SK-N-SH (cell line): Measurements from ENCODE around the gene PTCD1. TPM values are rescaled to one million over a fixed set of nuclear protein-coding genes. Genes with fewer than 3 reads are reported as not detected.
A peak's percentile ranks its signal among the peaks of the same experiment; 100 is the strongest.
"Not testable (repeated sequence)": the region's sequence is repeated elsewhere in the genome, so short reads cannot be mapped to it uniquely, and the experiment has no call there.

Experiments
- CTCF ChIA-PET: fragments of 300-600, 350-600 bp; formaldehyde crosslinking; extraction: SDS; loops from one replicate; lab custom pipeline; 2021; lab: Yijun Ruan, JAX
- POLR2A ChIA-PET: fragments of 350-600 bp; sonication (Branson Sonifier 250); formaldehyde crosslinking; extraction: SDS; loops from one replicate; lab custom pipeline; 2020; ENCODE audit warnings: antibody characterized with exemption, inconsistent platforms; lab: Yijun Ruan, JAX
- DNase-seq: peaks from one replicate; pipeline ENCODE4 v3.0.0; 2012
- H2AFZ ChIP-seq: fragments of 200-600 bp; sonication (generic); 2 replicates; pipeline ENCODE4 v1.8.1; 2016; ENCODE audit warnings: antibody characterized with exemption, mild to moderate bottlenecking, low read depth
- H3F3A ChIP-seq: fragments of 200-600 bp; sonication (generic); replicated peaks from 2 replicates; pipeline ENCODE3; 2016; ENCODE audit warnings: antibody characterized with exemption, mild to moderate bottlenecking; ENCODE audit not compliant: insufficient read depth
- H3K27ac ChIP-seq, 2 experiments: fragments of 200-500 bp in 1 of 2; fragments of 200-600 bp in 1 of 2; sonication (Bioruptor generic) in 1 of 2; sonication (generic), shearing (Covaris generic) in 1 of 2; 2 replicates each; pipeline versions ENCODE4 v1.5.1 to v1.6.1; 2014 to 2016; ENCODE audit warnings: low read depth in 2 of 2, inconsistent platforms in 1 of 2, low read length in 1 of 2, mild to moderate bottlenecking in 1 of 2, mixed read lengths in 1 of 2
- H3K27me3 ChIP-seq: fragments of 200-600 bp; sonication (generic), shearing (Covaris generic); 2 replicates; pipeline ENCODE4 v1.6.1; 2016; ENCODE audit warnings: mixed run types; ENCODE audit not compliant: insufficient read depth
- H3K36me3 ChIP-seq, 2 experiments: fragments of 200-500 bp in 1 of 2; fragments of 200-600 bp in 1 of 2; sonication (Bioruptor generic) in 1 of 2; sonication (generic) in 1 of 2; replicated peaks in 1 of 2; 2 replicates each; pipeline versions ENCODE3 to v1.5.1; 2014 to 2016; ENCODE audit warnings: low read length in 1 of 2, mild to moderate bottlenecking in 1 of 2; ENCODE audit not compliant: insufficient read depth in 2 of 2, control insufficient read depth in 1 of 2
- H3K4me1 ChIP-seq, 2 experiments: fragments of 200-500 bp in 1 of 2; fragments of 200-600 bp in 1 of 2; sonication (Bioruptor generic) in 1 of 2; sonication (generic), shearing (Covaris generic) in 1 of 2; 2 replicates each; pipeline versions ENCODE4 v1.5.1 to v1.6.1; 2014 to 2016; ENCODE audit warnings: low read depth in 1 of 2, low read length in 1 of 2, mixed run types in 1 of 2; ENCODE audit not compliant: insufficient read depth in 2 of 2, control insufficient read depth in 1 of 2
- H3K4me2 ChIP-seq: fragments of 200-600 bp; sonication (generic), shearing (Covaris generic); 2 replicates; pipeline ENCODE4 v1.6.1; 2017; ENCODE audit warnings: mixed run types
- H3K4me3 ChIP-seq, 2 experiments: fragments of 200-500 bp in 1 of 2; fragments of 200-600 bp in 1 of 2; sonication (Bioruptor generic) in 1 of 2; sonication (generic), shearing (Covaris generic) in 1 of 2; 2 replicates each; pipeline versions ENCODE4 v1.5.1 to v1.8.1; 2014 to 2016; ENCODE audit warnings: low read depth in 2 of 2, inconsistent platforms in 1 of 2, low read length in 1 of 2, mild to moderate bottlenecking in 1 of 2, mixed read lengths in 1 of 2, moderate library complexity in 1 of 2
- H3K79me2 ChIP-seq: fragments of 200-600 bp; sonication (generic); 2 replicates; pipeline ENCODE4 v1.8.1; 2017; ENCODE audit warnings: mild to moderate bottlenecking; ENCODE audit not compliant: insufficient read depth
- H3K9ac ChIP-seq: fragments of 200-600 bp; sonication (generic); 2 replicates; pipeline ENCODE4 v1.6.1; 2017; ENCODE audit warnings: mixed run types
- H3K9me2 ChIP-seq: fragments of 200-600 bp; sonication (generic); 2 replicates; pipeline ENCODE4 v1.6.1; 2017; ENCODE audit warnings: mixed run types
- H3K9me3 ChIP-seq: fragments of 200-600 bp; sonication (generic); 2 replicates; pipeline ENCODE4 v1.6.1; 2017; ENCODE audit warnings: mixed run types, mild to moderate bottlenecking, moderate library complexity
- H4K20me1 ChIP-seq: fragments of 200-600 bp; sonication (generic); 2 replicates; pipeline ENCODE4 v1.6.1; 2017; ENCODE audit warnings: mild to moderate bottlenecking, mixed run types; ENCODE audit not compliant: insufficient read depth
- ELF1 ChIP-seq: IDR thresholded peaks from 2 replicates; pipeline ENCODE4 v1.4.0; 2012
- EP300 ChIP-seq, 2 experiments: IDR thresholded peaks; 2 replicates each; pipeline versions ENCODE4 v1.4.0 to v1.6.1; 2012; ENCODE audit warnings: borderline replicate concordance in 1 of 2, low read depth in 1 of 2, low read length in 1 of 2
- NRF1 ChIP-seq: IDR thresholded peaks from 2 replicates; pipeline ENCODE4 v1.6.1; 2012; ENCODE audit warnings: low read depth, mild to moderate bottlenecking, low read length
- TCF12 ChIP-seq: IDR thresholded peaks from 2 replicates; pipeline ENCODE4 v1.4.0; 2012
- ZBTB33 ChIP-seq: IDR thresholded peaks from 2 replicates; pipeline ENCODE4 v1.4.0; 2012; ENCODE audit warnings: low read depth, borderline replicate concordance
- WGBS: methylation state at CpG from one replicate; pipeline ENCODE4 v1.1.6; 2017; ENCODE audit warnings: low lambda C conversion rate; 5-methylcytosine and 5-hydroxymethylcytosine counted together
- polyA plus RNA-seq, 3 experiments: library from polyadenylated mRNA; depleted of rRNA; stranded (reverse); fragments of >200 nt; gene quantifications; 2 replicates each; pipeline ENCODE4 v1.2.3, GENCODE V29; 2012
- TF ChIP-seq, protein P1 (sequence below): fragments of 150-350 bp; IDR thresholded peaks from 2 replicates; pipeline ENCODE4 v1.6.1; 2016; ENCODE audit warnings: mild to moderate bottlenecking, low read depth, low read length

PTCD1 gene
- polyA plus RNA-seq, 1 of the 3 experiments (the other 2 are of a cell fraction), result 8.2 TPM

DNA sequence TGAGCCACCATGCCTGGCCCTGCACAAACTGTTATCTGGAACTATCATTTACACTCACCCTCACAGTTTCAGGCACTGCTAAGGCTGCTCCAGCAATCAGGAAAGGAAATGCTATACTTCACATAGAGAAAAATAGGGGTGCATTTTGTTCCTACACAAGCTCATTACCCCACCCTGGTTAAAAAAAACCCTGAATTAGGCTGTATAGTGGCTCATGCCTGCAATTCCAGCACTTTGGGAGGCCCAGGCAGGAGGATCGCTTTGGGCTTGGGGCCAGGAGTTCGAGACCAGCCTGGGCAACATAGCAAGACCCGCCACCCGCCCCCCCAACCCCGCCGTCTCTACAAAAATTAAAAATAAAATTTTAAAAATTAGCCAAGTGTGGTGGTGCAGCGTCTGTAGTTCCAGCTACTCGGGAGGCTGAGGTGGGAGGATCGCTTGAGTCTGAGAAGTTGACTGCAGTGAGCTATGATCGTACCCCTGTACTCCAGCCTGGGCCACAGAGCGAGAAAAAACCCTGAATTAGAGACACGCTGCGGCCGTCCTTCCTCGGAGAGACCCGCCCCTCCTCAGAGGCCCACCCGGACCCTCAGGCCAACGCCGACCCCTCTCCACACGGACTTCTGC lies 539 bp downstream of the PTCD1 start:
- H4K20me1 ChIP-seq, result peaks cover 11% of the 10 kb centered on the region
- DNase-seq, result no peak
- H3K27me3 ChIP-seq, result no peaks in the 10 kb centered on the region
- peaks cover 5 to 13% of the 10 kb centered on the region in 2 experiments; a peak in 1 of 4 replicates for H3K4me1 ChIP-seq
- no peaks in the 10 kb centered on the region for H3K9me3 ChIP-seq
- H2AFZ ChIP-seq, result peak overlapping the region; percentile 98
- peak overlapping the region; percentile 79 for H3K9ac ChIP-seq
- WGBS, result 2% methylated on average over 18 of the region's 20 CpGs
- ChIA-PET POLR2A (interaction anchor here (0.6 to 1.6 kb wide), 6 partner anchors 9 to 66 kb away, joined by 3 to 8 read pairs (median 5); partner anchors contain the start of genes BUD31, PDAP1 and ZKSCAN5), CTCF (interaction anchor here (0.9 kb wide), 1 partner anchor 72 kb away, joined by 3 read pairs; no protein-coding TSS in a partner anchor)
- H3K9me2 ChIP-seq, result no peaks in the 10 kb centered on the region
- H3F3A ChIP-seq, result peaks cover 3% of the 10 kb centered on the region
- no peak for TF ChIP-seq TCF12
- TF ChIP-seq EP300 (IDR thresholded peaks at IDR 0.05; ENCODE audit: borderline replicate concordance in 1 of 2, low read depth in 1 of 2, low read length in 1 of 2), result no peak
- TF ChIP-seq, protein P1, sequence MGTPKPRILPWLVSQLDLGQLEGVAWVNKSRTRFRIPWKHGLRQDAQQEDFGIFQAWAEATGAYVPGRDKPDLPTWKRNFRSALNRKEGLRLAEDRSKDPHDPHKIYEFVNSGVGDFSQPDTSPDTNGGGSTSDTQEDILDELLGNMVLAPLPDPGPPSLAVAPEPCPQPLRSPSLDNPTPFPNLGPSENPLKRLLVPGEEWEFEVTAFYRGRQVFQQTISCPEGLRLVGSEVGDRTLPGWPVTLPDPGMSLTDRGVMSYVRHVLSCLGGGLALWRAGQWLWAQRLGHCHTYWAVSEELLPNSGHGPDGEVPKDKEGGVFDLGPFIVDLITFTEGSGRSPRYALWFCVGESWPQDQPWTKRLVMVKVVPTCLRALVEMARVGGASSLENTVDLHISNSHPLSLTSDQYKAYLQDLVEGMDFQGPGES, result no peak
- no peak for TF ChIP-seq NRF1
- TF ChIP-seq ZBTB33, result peak; percentile 7; the same call in 1 of the 2 replicates
- no peak for TF ChIP-seq ELF1
- peak overlapping the region; percentile 56 to 83; a peak in 2 of 4 replicates for H3K27ac ChIP-seq
- peaks cover 69% of the 10 kb centered on the region for H3K79me2 ChIP-seq
- H3K36me3 ChIP-seq, result peaks cover 19 to 36% of the 10 kb centered on the region in 2 experiments
- H3K4me3 ChIP-seq, result peak overlapping the region; percentile 65 to 91
- H3K4me2 ChIP-seq, result peak overlapping the region; percentile 89

DNA sequence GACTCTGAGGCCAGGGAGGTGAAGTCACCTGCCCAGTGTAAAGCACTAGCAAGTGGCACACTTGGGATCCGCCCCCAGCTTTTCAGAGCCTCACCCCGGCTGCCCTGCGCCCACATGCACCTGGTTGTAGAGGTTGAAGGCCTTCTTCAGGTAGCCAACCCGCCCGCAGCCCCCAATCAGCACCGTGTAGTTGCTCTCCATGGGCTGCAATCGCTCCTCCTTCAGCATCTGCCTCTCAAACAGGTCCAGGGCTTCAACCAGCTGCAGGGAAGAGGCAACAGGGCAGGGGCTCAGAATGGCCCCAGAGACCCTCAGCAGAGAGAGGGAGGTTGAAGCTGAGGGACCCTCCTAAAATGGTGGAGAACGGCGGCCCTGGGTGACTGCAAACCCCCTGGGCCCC lies 5.4 kb downstream of the PTCD1 start:
- Histone ChIP-seq H3K79me2 (peaks cover 23% of the 10 kb centered on the region), H3K4me2 (no peak overlapping the region), H3K9me3 (no peaks in the 10 kb centered on the region), H3K4me1 (peaks cover 0 to 4% of the 10 kb centered on the region in 2 experiments; a peak in 1 of 4 replicates), H3K4me3 (no peak overlapping the region), H3K27me3 (no peaks in the 10 kb centered on the region), H2AFZ (no peak overlapping the region), H3K36me3 (peaks cover 37 to 40% of the 10 kb centered on the region in 2 experiments), H3K9me2 (no peaks in the 10 kb centered on the region), H3K9ac (no peak overlapping the region), H4K20me1 (no peaks in the 10 kb centered on the region), H3K27ac (no peak overlapping the region), H3F3A (no peaks in the 10 kb centered on the region)
- POLR2A ChIA-PET, result no interaction called here
- DNase-seq, result no peak
- WGBS, result 91% methylated on average over 9 of the region's 9 CpGs
- no peak for TF ChIP-seq TCF12
- CTCF ChIA-PET, result no interaction called here

DNA sequence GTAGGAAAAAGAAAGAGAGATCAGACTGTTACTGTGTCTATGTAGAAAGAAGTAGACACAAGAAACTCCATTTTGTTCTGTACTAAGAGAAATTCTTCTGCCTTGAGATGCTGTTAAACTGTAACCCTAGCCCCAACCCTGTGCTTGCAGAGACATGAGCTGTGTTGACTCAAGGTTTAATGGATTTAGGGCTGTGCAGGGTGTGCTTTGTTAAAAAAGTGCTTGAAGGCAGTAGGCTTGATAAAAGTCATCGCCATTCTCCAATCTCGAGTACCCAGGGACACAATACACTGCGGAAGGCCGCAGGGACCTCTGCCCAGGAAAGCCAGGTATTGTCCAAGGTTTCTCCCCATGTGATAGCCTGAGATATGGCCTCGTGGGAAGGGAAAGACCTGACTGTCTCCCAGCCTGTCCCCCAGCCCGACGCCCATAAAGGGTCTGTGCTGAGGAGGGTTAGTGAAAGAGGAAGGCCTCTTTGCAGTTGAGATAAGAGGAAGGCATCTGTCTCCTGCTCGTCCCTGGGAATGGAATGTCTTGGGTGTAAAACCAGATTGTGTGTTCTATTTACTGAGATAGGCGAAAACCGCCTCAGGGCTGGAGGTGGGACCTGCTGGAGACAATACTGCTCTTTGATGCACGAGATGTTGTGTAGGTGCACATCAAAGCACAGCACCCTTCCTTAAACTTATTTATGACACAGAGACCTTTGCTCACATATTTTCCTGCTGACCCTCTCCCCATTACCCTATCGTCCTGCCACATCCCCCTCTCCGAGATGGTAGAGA lies 6.7 kb downstream of the PTCD1 start:
- H3K4me2 ChIP-seq, DNase-seq, H3F3A ChIP-seq, H3K4me1 ChIP-seq, H3K9me2 ChIP-seq, POLR2A ChIA-PET, H3K9me3 ChIP-seq, H4K20me1 ChIP-seq, H3K27me3 ChIP-seq, H3K27ac ChIP-seq, H2AFZ ChIP-seq, CTCF ChIA-PET, H3K4me3 ChIP-seq, H3K9ac ChIP-seq: not testable (repeated sequence)
- Histone ChIP-seq H3K79me2 (peaks cover 11% of the 10 kb centered on the region), H3K36me3 (peaks cover 40 to 41% of the 10 kb centered on the region in 2 experiments)
- WGBS, result 88% methylated on average over 13 of the region's 13 CpGs
